Amniotic stem cell (primary cell): ENCODE results near the gene PHF2.

Experiments used
- DNase-seq: peaks from one replicate; lab custom pipeline; 2025; lab: John Stamatoyannopoulos, UW

PHF2 gene

DNA sequence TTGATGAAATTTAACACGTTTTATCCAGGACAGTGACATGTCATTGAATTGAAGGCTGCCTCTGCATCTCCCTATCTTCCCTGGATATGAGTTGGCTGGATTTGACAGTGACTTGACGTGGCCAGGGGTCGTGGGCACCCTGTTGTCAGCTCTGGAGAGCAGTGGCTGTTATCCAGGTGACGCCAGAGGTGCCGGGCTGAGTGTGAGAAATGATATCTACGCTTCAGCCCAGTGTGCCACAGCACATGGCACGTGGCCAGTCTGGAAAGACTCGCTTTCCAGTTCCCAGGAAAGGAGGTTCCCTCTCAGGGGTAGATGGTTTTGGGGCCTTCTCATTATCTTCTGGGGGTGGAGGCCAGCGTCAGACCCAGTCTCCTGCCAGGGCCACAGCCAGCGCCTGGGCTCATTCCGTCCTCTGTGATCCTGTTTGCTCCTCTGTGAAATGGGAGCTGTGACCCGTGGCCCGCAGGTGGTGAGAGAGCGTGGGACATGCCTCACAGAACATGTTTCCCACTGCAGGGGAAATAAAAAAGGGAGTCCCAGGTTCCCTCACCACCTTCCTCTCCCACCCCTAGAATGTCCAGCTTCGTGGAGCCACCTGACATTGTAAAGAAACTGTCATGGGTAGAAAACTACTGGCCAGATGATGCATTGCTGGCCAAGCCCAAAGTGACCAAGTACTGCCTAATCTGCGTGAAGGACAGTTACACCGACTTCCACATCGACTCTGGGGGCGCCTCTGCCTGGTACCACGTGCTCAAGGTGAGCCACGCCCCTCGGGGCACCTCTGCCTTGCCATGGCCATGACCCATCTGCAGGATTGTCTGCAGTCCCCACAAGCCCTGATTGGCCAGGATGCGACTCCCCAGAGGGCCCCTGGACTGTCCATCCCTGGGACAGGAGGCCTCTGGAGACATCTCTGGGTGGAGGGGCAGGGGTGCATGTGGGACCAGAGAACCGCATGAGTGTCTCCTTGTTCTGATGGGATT, 76.5 kb downstream of the PHF2 start:
- DNase-seq = no peak

DNA sequence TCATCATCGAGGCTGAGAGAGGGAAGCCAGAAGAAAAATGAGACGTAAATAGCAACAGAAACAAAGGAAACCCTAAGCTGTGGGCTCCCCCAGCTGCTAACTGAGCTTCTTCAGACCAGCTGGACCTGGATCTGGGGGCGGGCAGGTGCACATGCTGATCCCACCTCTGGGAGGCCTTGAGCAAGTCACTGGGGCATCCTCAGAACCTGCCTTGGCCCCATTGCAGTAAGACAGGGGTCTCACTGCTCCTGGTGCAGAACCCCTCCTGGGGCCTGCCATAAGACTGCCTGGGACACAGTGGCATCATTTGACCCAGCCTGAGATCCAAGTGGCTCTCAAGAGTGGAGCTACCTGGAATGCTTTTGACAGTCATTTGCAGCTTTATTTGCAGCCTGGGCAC, 77.4 kb downstream of the PHF2 start:
- no peak for DNase-seq

DNA sequence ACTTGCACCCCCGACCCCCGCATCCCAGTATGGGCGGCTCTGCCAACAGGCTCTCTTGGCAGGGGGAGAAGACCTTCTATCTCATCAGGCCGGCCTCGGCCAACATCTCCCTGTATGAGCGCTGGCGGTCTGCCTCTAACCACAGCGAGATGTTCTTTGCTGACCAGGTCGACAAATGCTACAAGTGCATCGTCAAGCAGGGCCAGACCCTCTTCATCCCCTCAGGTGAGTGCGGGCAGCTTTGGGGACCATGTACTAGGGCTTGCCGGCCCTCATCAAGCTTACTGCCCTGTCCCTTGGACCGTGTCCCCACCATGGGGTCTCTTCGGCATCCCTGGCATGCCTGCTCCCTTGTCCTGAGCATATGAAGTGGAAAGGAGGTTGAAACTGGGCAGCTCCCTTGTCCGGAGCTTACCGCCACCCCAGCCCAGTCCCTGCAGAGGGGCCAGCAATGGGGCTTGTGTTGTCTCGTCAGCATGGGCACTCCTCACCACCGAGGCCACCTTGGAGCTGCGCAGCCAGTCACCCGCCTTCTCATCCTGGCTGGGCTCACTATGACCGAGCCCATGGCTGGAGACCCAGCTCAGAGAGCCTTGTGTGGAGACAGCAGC, 78.1 kb downstream of the PHF2 start:
- DNase-seq = no peak

DNA sequence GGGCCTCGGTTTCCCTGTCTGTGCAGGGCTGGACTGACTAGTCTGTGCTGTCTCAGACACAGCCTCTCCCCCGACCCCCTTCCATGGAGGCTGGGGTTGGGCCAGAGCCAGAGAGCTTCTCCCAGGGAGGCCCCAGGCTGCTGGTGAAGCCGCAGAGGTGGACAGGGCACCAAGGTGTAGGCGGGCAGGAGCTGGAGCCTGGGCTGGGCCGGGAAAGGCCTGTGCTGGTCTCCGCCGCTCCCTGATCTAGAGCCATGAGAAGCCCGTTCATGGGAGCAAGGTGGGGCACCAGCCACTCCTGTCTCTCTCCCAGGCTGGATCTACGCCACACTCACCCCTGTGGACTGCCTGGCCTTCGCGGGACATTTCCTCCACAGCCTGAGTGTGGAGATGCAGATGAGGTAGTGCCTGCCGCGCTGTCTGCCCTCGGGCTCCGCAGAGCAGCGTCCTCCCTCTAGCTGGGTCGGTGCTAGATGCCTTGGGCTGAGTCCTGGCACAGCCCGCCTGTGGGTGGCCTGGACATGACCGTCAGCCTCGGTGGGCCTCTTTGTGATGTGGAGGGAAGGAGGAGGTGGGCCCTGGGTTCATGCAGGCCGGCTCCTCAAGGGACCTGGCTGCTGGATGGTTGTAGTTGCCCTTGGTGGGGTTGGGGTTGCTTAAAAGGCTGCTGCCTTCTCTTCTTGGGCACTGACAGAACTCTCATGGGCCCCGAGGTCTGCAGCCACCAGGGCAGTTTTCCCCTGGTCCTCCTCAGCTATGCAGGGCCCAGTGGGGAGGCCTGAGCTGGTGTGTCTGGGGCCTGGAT, 79.4 kb downstream of the PHF2 start:
- no peak for DNase-seq

DNA sequence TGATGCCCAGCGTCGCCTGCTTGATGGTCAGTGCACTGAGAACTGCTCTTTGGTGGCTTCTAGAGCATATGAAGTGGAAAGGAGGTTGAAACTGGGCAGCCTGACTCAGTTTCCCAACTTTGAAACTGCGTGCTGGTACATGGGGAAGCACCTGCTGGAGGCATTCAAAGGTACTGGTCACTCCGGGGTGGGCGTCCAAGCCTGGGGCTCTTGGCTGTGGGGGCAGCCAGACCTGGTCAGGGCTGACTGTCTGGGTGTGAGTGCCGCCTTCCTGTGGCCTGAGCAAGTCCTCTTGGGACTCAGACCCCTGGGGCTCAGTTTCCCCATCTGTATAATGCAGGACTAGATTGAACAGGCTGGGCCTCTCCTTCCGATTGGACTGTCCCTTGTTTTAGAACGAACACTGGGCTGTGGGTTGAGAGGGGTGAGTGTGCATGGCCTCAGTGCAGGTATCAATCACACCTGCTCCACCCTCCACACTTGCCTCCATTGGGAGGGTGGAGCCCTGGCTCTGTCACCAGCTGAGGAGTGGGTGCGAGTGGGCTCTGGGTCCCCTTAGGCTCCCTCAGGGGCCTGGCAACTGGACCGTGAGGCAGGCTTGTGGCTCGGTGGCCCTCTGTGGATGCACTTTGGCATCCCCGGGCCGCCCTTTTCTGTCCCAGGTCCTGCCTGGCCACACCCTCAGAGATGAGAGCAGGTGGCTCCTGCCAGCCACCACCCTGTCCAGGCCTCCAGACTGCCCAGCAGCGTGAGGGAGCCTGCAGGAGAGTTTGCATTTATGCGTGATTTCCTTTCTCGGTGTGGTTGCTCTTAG, 80.2 kb downstream of the PHF2 start:
- DNase-seq = no peak

DNA sequence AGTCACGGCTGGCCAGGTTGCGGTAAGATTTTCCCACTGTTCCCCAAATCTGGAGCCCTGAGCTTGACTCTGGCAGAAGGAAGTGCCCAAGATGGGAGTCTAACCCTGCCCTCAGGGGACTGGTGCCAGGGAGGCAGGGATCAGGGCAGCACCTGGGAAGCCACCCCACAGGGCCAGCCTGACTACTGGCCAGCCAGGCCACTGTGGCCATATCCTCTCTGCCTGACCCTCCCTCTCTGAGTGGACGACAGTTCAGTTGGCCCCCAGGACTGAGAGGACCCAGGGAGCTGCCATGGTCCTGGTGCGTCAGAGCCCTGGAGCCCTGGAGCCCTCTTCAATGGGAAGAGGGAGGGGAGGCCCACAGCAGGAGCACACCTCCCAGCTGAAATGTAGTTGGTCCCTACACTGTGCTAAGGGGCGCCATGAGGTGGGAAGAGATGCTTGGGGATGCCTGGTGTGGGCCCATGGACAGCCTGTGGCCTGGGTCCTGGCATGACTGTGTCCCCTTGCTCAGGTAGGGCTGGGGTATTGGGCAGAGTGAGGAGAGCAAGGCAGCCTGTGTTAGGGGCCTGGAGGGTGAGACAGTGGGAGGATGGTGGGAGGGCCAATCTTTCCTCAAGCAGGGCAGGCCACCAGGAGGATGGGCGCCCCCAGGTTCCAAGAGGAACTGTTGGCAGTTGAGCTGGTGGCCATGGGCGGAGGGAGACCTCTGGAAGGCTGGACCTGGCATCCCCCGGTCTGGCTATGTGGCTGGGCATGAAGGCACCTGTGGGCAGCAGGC, 81.1 kb downstream of the PHF2 start:
- DNase-seq = no peak

DNA sequence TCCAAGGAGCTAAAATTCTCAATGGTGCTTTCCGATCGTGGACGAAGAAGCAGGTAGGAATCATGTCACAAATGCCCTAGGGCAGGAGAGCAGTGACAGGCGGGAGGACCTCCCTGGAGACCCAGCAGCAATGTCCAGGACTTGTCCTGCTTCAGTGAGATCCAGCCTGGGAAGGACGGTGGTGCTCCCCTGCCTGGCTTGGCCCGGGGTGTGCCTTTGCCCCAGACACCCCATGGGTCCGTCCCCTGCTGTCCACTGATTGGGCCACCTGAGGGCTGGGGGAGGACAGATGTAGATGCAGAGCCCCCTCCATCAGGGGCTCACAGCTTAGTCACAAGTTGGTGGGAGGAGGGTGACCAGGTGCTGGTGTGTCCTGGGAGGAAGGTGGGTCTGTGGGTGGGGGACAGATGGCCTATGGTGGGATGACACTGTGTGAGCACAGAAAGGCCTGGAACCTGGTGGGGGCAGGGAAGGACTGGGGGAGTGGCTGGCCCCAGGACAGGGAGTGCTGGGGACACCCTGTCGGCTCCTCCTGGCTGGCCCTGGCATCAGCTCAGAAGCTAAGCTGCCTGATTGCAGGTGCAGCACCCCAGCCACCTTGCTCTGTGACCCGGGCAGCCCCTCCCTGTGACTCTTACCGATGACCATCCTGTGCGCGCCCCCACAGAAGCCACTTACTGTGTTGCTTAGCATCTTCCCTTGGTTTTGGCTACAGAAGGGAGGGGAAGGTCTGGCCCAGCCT, 82.0 kb downstream of the PHF2 start:
- no peak for DNase-seq

DNA sequence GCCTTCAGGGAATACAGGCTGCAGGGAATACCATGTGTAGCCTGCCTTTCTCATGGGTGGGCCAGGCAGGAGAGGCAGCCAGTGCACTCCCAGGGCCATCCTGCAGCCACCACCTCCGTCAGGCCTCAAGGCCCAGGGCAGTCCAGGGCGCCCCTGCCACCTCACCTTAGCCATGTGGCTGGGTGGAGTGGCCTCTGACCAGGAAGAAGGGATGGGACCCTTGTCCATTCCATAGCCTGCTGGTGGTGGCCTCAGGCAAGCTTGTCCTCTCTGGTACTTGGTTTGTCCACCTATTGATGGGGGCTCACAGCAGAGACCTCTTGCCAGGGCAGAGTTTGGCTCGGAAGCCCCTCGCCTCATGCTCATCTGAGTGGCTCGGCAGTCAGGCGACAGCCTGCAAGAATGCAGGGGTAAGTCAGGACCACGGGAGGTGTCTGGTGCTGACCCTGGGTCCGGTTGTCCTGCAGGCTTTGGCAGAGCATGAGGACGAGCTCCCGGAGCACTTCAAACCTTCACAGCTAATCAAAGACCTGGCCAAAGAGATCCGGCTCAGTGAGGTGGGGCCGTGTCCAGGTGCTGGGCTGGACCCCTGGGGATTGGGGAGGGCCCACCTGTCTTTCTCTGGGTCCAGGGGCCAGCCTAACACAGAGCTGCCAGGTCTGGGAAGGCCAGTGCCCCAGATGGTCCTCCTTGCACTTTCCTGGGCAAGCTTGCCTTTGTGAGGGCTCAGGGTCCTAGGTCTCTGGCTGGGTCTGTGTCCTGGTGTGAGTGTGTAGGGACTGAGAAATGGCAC, 82.9 kb downstream of the PHF2 start:
- no peak for DNase-seq

DNA sequence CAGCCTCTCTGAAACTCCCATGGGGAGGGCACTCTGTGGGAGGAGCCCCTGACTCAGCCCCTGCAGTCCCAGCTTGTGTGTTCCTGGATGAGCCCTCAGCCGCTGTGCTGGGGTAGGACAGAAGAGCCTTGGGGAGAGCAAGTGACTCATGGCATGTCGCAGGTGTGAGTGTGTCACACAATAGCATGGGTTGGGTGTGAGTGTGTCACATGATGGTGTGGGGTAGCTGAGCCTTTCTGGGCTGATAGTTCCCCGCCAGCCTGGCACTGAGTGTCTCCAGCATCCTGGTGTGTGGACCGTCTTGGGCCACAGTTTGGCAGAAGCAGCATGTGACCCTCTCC, 83.4 kb downstream of the PHF2 start:
- no peak for DNase-seq

DNA sequence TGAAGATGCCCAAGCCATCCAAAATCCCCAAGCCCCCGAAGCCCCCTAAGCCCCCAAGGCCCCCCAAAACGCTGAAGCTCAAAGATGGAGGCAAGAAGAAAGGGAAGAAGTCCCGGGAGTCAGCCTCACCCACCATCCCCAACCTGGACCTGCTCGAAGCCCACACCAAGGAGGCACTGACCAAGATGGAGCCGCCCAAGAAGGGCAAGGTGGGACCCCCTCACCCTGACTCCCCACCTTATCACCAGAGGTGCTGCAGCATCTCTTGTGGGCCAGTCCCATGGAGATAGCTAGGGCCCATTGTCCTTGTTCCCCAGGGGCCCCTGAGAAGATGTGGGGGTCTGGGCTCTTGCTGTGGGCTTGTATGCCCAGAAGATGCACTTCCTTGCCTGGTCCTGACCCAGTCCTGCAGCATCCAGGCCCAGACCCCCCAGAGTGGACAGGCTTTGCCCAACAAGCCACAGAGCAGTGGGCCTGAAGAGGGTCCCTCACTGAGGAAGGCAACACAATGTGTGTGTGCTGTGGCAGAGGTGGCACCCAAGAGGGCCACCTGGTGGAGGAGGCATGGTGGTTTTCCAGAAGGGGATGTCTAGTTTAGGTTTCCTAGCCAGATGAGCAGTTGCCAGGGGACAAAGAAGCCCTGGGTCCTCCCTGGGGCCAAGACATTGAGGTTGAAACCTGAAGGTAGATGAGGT, 84.1 kb downstream of the PHF2 start:
- no peak for DNase-seq

DNA sequence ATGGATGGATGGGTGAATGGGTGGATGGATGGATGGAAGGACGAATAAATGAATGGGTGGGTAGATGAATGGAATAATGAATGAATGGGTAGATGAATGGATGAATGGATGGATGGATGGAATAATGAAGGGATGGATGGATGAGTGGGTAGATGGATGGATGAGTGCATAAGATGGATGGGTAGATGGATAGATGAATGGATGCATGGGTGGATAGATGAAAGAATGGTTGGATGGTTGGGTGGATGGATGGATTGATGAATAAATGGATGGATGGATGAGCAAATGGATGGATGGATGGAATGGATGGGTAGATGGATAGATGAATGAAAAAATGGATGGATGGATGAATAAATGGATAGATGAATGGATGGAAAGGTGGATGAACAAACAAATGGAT, 85.2 kb downstream of the PHF2 start:
- DNase-seq = no peak

DNA sequence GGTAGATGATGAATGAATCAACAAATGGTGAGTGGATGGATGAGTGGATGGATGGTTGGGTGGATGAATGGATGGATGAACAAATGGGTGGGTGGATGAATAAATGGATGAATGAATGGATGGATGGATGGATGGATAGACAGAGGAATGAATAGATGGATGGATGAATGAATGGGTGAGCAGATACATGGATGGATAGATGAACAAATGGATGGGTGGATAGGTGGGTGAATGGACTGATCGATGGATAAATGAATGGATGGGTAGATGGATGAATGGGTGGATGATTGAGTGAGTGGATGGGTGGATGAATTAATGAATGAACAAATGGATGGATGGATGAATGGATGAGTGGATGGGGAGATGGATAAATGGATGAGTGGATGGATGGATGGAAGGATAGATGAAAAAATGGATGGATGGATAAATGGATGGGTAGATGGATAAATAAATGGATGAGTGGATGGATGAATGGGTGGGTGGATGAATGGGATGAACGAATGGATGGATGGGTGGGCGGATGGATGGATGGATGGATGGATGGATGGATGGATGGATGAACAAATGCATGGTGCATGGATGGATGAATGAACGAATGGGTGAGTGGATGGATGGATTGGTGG, 85.7 kb downstream of the PHF2 start:
- DNase-seq = no peak

DNA sequence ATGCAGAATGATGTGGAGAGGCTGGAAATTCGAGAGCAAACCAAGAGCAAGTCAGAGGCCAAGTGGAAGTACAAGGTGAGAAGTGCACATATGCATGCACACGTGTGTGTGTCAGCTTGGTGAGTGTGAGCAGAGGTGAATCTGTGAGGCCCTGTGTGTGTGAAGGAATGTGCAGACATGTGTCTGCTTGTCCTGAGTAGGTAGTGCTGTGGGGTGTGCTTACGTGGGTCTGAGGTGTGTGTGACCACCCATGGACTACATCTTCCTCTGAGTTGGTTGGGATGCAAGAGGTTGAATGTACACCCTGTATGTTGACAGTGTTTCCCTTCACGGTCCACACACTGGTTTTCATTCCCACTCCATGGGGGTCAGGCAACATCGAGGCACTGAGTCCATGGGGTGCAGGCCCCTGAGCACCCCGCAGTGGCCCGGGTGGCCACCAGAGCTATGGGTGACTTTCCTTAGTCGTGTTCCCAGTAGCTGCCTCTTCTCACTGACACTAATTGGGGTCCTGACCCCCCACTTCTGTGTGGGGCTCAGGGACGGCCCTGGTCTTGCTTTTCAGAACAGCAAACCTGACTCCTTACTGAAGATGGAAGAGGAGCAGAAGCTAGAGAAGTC, 86.7 kb downstream of the PHF2 start:
- DNase-seq = no peak

DNA sequence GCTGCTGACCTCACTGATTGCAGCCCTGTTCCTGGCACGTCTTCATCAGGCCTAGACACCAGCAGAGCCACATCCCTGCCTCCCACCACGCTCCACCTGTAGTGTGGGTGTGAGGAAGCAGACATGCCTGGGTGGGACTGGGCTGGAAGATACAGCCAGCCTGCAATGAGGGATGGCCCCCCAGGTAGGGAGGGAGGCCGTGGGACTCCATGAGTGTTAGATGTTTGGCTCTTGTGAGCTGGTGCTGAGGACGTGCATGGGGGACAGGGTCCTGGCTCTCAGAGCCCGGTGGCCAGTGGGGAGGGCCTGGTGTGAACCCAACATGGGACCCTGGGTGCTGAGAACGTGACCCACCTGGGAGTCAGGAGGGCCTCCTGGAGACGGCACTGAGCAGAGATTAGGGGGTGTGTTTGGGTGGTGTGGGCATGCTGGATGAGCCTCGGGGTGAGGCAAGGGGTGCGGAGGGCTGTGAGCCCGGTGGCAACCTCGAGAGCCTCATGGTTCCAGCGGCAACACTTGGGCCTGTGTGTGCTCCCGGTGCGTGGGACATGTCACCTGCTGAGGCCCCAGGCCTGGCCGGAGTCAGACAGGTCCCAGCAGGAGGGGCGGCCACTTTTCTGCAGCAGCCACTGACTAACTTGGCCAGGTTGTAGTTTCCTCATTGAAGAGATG, 87.6 kb downstream of the PHF2 start:
- DNase-seq = no peak

DNA sequence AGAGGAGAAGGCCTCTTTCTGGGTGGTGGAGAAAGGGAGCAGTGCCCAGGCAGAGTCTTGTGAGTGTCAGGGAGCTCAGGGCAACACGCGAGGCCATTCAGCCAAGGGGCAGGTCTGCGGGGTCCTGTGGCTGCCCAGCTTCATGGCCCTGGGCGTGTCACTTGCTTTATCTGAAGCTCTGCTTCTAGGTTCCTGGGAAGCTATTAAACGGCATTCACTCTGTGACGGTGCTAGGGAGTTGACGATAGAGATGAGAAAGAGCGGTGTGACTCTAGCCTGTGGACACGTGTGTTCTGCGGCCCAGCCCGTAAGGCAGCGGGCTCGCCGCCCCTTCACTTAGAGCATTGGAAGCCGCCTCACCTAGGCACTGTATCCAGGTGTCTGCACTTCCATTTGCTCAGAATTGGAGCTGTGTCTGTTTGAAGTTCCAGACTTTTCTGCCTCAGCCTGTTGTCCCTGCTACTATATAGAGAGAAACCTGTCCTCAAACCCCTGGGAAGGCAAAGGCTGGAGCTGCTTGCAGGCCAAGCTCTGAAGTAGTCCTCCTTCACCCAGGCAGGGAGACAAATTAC, 88.3 kb downstream of the PHF2 start:
- DNase-seq = no peak

DNA sequence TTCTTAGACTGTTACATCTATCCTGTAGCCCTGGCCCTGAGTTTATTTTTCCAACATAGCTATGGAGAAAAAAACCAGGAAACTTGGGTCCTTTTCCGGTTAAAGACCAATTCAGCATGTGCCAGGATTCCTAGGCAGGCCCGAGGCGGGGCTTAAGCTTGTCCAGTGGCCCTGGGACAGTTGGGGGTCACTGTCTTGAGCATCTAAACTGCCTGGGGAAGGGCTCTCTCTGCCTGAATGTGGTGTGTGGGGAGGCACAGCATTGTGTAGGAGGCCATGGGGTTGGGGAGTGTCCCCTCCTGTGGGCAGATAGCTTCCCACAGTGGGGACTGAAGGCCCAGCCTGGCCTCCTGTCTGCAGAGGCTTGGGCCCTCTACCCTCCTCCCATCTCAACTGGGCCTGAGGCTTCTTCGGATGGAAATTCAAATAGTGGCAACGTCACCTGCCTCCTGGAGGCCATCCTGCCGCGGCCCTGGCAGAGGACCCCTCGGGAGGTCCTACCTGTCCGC, 88.8 kb downstream of the PHF2 start:
- DNase-seq = no peak
